CMK (cell line): ENCODE data around the gene NRXN2.
"Not testable (repeated sequence)": the region's sequence is repeated elsewhere in the genome, so short reads cannot be mapped to it uniquely, and the experiment has no call there.

Experiments used
- DNase-seq: peaks from one replicate; pipeline ENCODE4 v3.0.0-alpha.2; 2010; ENCODE audit warnings: low read depth

The NRXN2 gene

DNA sequence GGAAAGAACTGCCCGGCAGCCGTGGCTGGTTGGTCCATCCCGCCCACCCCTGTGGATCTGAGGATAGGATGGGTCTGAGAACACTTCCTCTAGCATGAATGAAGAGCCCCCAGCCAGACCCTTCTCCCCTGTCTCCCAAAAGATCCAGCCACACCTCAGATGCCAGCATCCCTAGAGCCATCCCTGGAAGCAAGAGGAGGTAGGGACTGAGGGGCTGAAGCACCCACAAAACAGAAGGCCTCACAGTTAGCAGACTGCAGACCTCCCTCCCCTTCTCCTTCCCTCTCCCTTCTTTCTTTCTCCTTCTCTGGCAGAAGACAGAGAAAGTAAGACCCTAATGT, 1.7 kb downstream of the NRXN2 start:
- DNase-seq = no peak

DNA sequence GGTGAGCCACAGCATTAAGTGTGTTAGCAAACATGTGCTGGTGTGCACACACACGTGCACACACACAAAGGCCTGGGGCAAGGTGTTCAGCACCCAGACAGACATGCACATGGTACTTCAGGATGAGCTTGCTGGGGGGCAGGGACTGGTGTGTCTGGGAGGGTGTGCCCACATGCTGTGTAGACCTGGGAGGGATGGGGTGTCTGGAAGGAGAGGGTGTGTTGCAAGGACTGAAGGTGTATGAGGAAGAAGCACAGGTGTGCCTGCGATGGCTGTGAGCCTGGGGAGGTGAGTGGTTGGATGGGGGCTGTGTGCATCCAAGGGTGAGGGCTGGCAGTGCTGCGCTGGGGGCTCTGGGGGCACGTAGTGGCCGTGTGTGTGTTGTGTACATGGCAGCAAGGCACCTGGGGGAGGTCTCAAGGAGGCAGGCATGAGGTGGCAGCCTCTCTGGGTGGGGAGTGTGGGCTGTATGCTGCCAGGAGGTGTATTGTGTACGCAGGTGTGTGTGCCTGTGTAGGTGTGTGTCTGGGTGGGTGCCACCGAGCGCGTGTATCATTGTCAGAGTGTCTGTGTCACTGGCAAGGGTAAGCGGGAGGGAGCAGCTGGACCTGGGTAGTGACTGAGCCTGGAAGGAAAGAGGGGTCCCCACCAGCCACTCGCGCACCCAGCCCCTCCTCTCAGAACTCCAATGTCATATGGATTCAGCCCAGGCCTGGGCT, 2.2 kb downstream of the NRXN2 start:
- DNase-seq = no peak

DNA sequence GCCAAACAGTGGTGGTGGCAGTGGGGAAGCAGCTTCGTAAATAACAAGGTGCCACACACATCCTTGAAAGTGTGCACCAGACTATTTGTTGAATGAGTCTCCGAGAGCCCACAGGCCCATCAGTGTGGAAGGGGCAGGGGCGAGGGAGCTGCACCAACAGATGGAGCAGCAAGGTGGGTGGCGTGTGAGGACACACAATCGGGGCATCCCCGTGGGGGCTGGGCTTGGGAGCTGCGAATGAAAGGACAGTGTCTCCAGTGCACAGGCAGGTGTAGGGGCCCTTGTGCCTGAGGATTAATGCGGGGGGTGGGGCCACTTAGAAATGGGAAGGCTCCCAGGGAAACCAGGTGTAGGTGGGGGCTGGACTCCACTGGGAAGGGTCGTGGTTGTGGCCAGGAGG, 2.8 kb downstream of the NRXN2 start:
- no peak for DNase-seq

DNA sequence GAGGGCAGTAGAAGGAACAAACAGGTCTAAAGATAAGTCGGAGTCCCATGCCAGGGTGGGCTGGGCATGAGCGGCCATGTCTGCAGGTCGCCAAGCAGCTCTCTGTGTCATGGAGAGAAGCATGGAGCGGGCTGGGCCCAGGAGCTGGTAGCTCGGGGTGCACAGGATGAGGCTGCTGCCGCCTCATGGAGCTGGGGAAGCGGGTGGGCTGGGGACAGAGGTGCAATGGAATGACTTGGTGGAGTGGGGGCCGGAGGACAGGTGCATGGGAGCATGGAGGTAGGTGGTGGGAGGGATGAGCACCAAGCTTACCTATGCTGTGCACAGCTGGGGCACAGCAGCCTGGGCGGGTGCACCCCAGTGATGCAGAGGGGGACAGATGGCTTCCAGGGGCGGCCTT, 3.6 kb downstream of the NRXN2 start:
- no peak for DNase-seq

DNA sequence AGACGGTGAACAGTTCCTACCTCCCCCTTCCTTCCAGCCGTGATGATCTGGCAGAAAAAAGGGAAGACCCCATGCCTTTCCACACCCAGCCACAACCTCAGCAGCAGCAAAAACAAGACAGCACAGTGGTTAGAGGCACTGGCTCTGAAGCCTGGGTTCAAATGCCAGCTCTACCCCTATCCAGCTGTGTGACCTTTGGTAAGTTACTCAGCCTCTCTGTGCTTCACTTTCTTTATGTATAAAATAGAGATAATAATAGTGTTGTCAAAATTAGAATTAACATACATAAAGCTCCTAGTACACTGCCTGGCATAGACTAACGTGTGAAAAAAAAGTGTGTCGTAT, 4.2 kb downstream of the NRXN2 start:
- no peak for DNase-seq

DNA sequence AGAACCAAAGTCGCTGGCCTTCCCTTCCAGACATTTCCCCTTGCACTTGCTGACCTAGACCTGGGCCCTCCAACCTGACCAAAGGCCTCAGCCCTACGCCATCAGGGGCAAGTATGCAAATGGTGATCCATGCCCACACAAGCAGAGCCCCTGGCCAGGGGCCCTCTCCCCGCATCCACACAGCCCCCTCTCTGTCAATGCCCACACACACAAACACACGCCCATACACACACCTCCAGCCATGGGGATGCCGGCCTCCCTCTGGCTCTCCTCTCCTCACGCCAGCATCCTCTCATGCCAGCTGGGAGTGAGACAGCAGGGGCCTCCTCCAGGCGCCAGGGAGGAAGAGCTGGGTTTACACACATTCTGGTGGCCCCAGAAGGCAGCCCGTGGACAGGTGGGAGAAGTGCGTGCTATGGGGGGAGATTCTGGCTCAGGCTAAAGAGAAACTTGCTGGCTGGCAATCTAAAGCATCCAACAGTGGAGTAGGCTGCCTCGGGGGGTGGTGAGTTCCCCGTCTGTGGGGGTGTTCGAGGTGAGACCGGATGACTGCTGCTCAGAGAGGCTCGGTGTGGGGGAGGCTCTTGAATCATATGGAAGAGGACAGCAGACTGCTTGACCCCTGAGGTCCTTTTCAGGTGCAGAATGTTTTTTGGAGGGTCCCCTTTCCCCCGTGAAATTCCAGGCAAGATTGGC, 4.8 kb downstream of the NRXN2 start:
- DNase-seq = no peak

DNA sequence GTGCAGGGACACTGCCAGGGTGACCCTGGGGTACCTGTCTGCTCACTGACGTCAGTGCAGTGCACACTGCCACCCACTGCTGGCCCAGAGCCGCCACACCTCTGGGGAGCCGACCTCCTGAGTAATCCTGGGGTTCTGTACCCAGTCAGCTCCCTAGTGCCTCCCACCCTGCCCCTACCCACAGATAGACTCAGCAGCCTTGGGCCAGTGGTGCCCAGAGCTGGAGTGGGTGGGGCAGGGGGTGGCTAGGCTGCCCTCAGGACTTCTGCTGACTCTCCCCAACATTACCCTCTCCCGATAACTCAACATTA, 5.8 kb downstream of the NRXN2 start:
- no peak for DNase-seq

DNA sequence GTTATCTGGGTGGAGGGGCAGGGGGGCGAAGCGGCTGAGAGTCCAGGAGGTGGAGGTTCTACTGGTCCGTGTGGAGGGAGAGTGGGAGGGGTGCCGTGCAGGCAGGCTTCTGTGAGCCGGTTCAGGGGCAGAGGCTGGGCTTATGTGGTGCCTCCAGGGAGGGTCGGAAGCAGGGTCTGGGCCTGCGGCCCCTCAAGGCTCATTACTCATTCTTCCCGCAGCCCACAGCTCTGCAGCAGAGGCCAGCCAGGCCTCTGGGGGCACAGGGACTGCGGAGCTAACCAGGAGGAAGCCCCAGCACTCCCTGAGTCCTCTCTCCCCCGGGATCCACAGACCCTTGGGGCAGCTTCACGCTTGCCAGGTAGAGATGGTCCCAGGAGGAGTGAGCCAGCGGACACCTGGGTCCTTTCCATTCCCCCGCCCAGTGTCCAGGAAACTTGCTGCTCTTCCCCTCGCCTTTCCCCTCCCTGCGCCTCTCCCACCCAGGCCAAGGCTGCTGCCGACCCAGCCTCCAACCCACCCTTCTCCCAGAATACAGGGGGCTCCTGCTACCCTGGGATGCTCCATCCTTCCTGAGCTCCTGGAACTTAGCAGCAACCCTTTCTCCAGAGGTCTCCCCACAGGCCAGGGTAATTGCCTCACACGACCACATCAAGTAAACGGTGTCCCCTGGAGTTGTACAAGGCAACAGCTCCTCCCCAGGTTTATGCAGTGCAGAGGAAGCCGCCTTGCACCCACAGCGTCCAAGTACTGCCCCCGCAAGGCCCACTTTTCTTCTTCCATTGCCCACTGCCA, 6.3 kb downstream of the NRXN2 start:
- DNase-seq = no peak

DNA sequence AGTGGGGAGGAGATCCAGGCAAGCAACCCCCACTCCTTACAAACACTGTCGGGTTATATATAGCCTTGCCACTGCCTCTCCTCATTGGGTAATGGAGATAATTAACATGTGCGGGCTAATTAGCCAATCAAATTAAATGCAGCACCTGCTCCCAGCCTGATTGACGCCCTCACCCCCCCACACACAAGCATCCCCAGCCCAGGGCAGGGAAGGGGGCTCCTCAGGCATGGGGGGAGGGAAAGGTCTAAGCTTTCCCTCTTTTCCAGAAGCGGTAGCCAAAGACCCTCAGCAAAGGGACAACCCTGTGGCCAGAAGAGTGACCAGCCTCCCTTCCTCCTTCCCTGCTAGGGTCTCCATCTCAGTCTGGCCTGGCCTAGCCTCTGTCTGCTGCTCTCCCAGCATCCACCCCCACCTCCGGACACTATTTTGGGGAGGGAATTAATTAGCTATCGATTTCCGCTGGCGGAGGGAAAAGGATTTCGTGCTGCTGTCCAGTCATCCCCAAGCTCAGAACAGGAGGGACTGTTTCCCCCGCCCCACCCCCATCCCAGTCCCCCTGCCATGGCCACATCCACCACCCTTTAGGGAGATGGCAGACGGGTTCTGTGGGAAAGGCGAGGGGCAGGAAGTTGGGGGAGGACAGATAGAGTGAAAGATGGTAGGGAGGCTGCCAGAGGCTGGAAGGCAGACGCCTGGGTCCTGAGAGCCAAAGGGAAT, 7.1 kb downstream of the NRXN2 start:
- DNase-seq = no peak

DNA sequence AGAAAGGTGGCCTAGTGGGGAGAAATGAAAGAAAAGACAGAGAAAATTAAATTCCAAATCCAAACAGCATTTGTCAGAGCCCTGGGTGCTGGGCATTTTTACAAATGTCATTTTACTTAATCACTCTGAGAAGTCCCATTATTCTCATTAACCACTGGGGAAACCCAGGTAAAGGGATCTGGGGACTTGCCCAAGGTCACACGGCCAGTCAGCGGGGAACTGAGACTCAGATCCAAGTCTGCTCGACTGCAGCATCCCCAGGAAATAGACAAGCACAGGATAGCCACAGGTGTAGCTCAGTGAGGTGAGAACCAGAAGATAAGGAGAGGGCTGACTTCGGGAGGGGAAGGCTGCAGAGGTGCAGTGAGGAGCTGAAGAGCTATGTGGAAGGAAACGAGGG, 7.9 kb downstream of the NRXN2 start:
- DNase-seq = no peak

DNA sequence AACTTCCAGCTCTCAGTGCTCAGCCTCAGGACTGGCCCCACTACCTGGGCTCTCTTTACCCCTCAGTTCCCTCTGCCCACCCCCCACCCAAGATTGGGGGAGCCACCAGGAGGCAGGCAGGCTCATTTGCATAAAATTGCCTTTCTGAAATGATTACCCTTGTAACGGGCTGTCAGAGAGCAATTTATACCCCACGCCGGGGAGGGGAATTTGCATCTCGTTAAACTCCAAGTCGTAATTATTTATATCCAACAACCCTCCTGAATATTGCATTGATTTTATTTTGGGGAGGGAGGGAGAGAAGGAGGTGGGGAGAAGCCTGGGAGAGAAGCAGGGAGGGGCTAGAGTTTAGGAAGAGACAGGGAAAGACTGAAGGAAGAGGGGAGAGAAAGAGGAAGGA, 8.3 kb downstream of the NRXN2 start:
- no peak for DNase-seq

DNA sequence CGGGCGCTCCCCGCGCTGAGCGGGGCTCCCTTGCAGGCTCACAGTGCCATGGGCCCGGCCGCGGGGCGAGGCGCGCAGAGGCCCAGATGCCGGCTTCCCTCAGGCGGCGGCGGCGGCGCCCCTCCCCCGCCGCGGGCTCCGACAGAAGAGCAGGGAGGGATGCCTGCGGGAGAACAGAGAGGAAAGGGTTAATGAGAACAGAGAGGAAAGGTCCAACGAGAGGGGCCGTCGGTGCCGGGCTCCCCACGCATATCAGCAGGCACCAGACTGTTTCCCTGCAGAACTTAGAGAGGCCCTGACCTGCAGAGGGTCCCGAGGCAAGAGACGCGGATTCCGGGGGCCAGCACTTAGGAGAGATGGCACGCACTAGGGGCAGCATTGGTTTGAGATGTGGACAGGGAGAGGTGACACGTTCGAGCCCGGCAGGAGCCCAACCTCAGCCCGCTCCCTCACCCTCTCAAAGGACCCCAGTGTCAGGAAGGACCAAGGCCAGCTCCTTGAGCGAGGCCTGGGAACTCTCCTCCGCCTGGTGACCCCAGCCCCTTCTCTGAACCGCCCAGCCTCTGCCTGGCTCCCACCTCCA, 9.1 kb downstream of the NRXN2 start:
- no peak for DNase-seq

DNA sequence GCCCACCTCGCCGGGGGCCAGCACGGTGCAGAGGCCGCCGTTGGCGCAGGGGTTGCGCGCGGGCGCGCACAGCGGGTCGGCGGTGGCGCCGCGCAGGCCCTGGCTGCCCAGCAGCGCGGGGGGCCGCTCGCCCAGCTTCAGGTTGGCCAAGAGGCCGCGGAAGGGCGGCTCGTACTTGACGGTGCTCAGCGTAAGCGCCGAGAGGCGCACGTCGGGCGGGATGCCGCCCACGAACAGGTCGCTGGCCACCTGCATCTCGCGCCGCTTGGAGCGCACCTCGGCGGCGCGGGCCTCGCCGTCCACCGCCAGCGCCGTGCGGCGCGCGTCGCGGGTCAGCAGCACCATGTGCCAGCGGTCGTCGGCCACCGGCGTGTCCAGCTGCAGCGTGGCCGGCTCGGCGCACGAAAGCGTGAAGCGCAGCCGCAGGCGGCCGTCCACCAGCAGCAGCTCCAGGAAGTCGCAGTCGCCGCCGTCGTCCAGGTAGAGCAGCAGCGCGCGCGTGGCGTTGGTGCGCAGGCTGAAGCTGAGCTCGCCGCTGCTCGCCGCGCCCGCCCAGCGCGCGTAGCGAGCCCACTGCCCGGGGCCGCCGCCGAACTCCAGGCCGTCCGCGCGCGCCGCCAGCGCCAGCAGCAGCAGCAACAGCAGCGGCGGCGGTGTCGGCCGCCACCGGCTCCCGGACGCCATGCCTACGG, 9.8 kb downstream of the NRXN2 start:
- DNase-seq = no peak

DNA sequence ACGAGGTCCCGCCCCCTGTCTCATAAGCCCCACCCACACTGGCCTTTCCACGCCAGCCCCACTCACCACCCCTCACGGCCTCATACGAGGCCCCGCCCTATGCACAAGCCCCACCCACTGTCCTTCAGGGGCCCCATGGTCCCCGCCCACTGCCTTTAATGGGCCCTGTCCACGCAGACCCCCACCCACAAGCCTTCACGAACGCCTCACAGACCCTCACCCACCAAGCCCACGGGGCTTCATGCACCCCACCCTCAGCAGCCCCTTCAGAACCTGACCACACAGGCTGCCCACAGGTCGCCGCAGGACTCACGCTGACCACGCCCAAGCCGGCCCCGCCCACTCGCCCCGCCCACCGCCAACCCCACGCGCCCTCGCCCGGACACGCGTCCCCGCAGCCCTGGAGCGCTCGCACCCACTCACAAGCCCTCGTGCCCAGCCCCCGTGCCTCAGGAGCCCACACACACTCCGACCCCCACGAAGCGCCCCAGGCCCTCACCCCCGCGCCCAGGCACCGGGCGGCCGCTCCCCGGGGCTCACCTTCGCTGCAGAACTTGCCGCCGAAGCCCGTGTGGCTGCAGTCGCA, 10.5 kb downstream of the NRXN2 start:
- DNase-seq = no peak

DNA sequence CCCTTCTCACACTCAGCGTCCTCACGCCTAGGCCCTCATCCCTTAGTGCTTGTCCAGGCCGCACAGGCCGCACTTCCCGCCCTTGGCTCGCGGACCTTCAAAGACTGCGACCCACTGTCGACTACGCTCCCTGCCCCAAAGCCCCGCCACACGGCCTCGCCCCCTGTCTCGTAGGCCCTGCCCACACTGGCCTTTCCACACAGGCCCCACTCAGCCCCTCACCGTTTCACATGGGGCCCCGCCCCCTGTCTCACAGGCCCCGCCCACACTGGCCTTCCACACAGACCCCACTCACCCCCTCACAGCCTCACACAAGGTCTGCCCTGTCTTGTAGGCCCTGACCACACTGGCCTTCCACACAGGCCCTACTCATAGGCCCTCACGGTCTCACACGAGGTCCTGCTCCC, 11.0 kb downstream of the NRXN2 start:
- no peak for DNase-seq

DNA sequence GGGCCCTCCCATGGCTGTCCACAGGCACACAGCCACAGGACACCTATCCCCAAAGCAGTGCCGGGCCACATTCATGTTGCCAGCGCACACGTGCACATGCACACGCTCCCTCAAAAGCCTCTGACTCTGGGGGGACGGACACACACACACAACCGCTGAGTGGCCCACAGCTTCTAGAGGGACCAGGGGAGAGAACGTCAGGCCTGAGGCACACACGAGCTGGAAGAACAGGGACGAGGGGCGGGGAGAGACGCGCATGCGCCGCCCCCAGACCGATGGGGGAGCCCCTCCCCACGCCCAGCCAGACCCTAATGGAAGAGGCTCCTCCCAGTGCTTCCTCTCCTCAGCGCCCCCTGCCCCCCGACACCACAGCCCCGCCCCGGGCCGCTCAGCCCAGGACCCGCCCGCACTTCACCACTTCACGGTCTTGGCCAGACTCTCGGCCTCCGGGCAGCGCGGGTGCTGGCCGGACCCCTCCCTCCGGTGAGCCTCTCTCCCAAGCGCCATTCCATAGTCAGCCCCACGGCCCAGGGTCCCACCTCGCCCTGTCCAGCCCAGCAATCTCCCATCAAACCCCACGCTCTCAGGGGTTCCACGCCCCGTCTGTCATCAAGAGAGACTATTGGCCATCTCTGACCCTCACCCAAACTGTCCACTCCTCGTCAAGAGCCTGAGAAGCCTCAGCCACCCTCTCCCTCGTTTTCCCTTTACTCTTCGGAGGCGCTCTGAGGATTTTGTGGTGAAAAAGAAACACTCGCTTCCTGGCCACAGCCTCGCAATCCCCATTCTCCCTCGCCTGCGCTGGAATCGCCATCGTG, 11.7 kb downstream of the NRXN2 start:
- DNase-seq = no peak

DNA sequence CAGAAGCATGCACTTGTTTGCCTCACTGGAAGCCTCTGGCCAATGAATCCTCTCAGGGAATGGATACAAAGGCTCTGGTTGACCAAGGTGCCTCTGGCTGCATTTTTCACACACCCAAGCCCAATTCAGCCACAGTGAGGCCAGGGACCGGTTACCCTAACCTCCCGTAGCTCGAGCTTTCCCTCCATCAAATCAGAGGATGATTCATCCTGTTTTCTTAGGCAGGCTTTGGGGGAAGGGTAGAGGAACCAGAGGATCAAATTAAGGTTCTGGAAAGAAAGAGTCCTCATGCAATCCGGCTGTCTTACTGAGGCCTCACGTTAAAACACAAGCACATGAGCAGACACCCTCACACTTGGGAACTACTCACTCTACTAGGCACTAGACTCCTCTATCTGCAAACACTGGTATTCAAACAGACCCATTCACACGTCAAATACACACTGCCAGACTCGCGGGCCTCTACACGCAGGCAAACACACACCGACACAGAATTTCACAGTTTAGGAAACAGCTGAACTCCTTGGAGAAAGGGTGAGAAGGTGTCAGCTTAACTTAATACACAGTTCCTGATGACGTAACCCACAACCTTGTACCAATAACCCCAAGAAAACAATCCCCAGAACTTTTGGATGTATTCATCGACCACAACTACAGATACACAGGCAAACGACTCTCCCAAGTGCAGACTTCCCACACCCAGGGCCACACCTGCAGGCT, 12.4 kb downstream of the NRXN2 start:
- DNase-seq = no peak

DNA sequence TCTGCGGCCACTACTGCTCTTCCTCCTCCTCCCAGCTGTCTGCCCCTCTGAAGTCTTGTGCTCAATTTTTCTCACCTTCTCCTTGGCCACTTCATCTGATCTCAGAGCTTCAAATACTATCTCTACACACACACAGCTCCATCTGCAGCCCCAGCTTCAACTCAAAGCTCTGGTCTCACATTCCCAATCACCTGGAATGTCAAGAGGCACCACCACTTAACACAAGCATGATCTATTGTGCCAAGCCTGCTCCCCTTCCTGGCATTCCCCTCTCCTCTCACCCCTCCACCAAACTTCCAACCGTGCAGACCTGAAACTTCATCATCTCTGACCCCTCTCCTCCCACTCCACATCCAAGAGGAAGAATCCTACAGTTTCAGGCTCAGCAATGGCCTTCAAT, 17.5 kb downstream of the NRXN2 start:
- DNase-seq = no peak

DNA sequence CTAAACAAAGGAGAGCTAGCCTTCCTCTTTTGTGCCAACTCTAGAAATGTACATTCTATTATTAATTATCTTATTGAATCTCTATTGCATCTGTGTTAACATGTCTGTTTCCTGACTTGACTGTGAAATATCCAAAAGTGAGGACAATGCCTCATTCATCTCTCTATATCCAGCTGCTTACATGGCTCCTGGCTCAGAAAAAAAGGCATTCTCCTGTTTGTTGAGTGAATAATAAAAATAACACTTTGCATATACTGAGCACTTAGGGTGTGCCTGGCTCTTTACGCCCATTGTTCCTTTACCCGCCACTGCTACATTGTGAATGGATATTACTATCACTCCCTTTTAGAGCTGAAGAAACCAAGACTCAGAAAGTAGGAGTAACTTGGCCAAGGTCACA, 19.9 kb downstream of the NRXN2 start:
- DNase-seq = no peak

DNA sequence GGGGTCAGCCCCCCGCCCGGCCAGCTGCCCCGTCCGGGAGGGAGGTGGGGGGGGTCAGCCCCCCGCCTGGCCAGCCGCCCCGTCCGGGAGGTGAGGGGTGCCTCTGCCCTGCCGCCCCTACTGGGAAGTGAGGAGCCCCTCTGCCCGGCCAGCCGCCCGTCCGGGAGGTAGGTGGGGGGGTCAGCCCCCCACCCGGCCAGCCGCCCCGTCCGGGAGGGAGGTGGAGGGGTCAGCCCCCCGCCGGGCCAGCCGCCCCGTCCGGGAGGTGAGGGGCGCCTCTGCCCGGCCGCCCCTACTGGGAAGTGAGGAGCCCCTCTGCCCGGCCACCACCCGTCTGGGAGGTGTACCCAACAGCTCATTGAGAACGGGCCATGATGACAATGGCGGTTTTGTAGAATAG, 21.0 kb downstream of the NRXN2 start:
- DNase-seq = not testable (repeated sequence)
